Myocyte (in vitro differentiated cells): ENCODE results near the gene PELI2. TPM values are rescaled to one million over a fixed set of nuclear protein-coding genes. Genes with fewer than 3 reads are reported as not detected.
"Not testable (repeated sequence)": the region's sequence is repeated elsewhere in the genome, so short reads cannot be mapped to it uniquely, and the experiment has no call there.

Experiments
- DNase-seq: peaks from one replicate; pipeline ENCODE4 v3.0.0-alpha.2; 2012; ENCODE audit warnings: low read depth
- total RNA-seq: library from RNA; depleted of rRNA; stranded (reverse); fragments of >200 nt; gene quantifications from 2 replicates; pipeline ENCODE4 v1.2.3, GENCODE V29; 2014

Gene PELI2
- total RNA-seq, 1 donor from 2014 or later, result 6.4 TPM

DNA sequence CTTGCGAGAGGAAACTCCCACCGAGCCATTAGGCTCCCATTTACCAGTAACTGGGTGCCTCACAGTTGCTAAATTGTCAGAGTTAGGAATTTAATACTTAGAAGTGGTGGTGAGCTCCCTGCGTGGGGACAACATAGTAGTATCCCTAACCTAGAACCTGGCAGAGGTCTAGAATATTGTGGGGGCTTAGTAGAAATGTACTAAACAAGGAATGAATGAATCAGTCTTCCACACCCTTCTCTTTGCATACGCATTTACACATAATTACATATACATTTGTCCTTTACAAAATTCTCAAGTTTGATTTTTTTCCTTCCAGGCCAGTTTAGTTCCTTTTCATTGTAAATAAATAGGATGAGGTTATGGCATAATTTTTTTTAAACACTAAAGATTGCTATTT is 24.1 kb downstream of the PELI2 start:
- DNase-seq, result no peak

DNA sequence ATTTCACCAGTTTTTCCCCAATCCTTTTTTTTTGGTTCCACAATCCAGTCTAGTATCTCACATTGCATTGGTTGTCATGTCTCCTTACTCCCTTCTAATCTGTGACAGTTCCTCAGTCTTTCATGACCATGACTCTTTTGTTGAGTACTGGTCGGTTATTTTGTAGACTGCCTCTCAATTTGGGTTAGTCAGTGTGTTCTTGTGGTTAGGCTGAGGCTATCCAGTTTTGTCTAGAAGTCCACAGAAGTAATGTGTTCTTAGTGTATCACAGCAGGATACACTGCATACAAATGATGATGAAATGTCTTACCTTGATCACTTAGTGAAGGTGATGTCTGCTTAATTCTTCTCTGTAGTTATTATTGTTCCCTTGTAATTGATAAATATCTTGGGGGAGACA is 24.8 kb downstream of the PELI2 start:
- DNase-seq, result no peak

DNA sequence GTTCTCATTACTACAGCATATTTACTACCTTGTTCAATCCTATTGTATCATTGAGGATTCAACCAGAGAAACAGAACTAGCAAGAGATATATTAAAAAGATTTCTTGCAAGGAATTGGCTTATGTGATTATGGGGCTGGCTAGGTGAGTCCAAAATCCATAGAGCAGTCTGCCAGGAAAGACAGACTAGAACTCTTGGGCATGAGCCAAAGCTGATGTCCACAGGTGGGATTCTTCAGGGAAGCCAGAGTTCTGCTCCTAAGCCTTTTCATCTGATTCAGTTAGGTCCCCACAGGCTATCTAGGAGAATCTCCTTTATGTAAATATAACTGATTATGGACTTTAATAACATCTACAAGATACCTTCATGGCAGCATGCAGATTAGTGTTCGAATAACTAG is 26.0 kb downstream of the PELI2 start:
- DNase-seq, result no peak

DNA sequence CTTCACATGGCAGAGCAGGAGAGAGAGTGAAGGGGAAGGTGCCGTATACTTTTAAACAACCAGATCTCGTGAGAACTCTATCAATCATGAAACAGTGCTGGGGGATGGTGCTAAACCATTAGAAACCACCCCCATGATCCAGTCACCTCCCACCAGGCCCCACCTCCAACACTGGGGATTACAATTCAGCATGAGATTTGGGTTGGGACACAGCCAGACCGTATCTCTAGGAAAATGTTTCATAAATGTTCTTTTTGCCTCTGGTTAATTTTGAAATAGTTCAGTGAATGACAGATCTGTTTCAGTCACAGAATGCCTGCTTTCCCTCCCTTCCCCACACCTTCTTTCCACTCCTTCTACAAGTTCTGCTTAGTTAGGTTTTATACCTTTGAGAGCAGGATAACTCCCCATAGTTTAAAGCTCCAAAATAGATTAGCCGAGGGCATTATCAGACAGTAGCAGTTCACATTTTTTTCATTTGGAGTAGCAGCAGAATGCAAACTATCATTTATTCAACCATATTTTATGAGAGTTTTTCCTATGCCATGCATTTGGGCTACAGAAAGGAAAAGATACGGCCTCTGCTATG is 27.1 kb downstream of the PELI2 start:
- no peak for DNase-seq

DNA sequence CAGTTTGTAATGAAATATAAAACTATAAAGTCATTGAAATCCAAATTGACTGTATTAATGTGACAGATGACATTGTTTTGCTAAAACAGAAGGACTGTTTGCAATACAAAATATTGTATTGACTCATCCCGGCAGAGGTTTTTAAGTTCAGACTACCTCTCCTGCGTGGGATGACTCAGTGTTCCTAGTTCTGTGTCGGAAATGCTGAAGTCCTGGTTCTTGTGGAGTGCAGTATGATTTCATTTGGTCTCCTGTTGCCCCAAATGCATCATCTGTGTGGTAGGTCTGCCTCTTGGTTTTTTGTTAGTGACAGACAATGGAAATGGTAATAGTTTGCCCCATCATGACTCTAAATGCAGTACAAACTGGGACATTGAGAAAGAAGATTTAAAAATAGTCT is 27.8 kb downstream of the PELI2 start:
- no peak for DNase-seq

DNA sequence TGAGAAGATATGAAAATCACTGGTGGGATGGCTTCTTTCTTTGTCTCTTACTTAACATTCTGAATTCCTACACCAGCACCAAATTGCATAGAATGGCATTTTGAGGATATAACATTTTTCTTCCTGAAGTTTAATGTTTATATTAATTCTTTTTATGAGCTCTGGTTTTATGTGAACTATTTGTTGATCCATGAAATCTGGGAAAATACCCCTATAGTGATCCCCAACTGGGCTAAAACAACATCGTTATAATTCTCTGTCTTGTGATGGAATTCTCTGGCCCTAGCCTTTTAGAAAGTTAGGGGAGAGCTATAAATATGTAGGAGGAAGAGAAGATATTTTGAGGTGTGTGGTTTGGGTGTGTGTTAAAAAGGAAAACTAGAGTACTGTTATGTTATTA is 29.2 kb downstream of the PELI2 start:
- DNase-seq, result no peak

DNA sequence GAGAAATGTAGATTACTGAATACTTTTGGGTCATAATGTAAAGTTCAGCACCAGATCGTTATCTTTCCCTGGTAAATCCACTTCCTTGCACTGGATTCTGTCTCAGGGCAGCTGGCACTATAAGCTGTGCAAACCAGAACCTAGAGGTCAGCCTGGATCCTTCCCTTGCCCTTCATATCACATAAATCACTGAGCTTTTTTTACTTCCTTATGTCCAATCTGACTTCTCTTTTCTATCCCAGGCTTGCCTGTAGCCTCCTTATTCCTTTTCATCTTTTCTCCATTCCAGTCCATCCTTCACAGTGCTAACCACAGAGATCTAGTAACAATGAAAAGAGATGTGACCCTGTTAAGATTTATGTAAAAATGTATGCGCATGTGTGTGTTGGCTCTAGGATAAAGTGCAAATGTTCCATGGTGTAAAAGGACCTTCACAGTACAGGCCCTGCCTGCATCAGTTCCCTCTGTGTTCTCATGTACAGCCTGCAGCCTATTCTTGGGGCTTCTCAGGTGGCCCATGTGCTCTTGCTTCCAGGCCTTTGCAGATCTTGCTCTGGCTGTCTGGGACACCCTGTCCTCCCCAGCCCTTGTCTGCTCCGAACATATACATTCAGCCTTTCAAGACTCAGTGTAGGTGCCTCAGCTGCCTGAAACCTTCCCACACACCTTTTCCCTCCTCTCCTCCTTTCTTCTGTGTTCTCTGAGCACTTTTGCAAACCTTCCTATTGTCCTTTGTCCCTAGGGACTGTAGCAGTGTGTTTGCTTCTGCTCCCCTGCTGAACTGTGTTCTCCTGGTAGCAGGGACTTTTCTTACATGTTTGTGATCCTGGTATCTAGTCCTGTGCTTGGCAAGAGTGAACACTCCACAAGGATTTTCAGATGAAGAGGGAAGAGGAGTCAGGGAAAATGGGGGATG is 30.0 kb downstream of the PELI2 start:
- DNase-seq, result no peak

DNA sequence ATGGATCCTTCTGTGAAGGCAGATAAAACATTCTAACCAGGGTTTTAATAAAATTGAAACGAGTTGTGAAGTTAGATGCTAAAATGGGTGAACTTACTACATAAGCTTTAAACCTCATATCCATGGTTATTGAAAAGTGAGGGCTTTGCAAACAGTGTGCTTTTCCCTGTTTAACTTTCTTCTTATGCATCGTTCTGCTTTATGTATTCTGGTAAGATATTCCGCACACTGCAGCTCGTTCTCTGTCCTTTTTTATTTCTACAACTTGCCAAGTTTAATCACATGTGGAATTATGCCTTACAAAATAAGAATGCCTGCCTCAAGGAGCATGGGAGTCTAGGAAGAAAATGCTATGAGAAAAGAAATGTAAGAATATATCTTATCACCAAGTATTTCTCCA is 30.9 kb downstream of the PELI2 start:
- no peak for DNase-seq

DNA sequence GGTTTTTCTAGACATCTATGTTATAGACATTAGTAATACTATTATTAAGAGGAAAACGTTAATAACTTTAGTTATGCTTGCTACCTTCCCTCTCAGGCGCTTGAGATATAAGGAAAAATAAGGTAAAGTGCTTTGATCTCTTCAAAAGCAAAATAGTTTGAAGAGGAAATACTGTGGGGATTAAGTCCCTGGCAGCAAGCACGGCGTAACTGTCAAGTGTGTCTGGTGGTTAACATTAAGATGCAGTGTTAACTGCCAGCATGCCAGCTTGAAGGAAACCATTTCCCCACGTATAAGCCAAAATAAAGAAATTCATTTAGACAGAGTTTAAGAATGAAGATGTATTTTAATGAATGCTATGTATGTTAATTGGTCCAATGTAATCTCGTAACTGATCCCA is 31.8 kb downstream of the PELI2 start:
- no peak for DNase-seq

DNA sequence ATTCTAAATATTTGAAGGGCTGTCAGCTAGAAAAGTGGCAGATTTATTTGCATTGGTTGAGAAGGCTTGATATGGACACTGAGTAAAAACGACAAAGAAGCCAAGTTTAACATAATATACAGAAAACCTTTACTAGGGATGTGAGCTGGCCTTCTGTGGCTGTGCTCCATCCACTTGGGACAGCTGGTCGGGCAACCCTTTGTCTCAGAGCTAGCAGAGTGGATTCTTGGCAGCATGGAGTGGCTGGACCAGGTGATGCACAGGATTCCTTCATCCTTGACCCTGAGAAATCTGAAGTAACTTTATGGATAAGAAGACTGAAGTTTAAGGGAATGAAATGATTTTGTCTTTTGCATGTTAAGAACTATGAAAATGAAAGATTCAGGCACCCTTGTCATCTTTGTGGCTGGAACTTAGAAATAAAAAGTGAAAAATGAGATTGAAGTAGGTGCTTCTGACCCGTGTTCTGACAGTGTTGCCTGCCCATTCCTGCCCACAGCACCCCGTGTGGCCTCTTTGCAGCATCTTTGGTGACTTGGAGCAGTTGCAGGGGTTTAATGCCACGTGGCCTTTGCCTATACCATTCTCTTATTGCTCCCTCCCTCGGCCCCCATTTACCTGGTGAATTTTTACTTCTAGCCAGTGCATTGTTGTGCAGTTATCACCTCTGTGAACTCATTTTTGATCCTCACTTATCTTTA is 32.6 kb downstream of the PELI2 start:
- DNase-seq, result peak; percentile 38

DNA sequence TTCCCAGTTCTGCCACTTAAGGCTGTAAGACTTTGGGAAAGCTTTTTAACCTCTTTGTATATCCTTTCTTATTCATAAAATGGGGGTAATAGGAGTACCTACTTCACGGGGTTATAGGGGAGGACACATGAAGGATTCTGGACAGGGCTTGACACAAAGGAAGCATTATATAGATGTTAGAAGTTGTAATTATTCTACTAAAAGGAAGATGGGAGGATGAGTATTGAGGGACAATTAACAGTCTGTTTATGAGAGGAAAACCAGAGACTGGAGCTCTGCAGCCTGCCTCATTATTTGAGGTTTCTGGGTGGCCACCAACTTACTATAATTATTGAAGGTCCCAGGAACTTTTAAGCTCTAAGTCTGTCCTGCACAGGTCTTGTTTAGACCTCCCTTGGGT is 34.0 kb downstream of the PELI2 start:
- no peak for DNase-seq

DNA sequence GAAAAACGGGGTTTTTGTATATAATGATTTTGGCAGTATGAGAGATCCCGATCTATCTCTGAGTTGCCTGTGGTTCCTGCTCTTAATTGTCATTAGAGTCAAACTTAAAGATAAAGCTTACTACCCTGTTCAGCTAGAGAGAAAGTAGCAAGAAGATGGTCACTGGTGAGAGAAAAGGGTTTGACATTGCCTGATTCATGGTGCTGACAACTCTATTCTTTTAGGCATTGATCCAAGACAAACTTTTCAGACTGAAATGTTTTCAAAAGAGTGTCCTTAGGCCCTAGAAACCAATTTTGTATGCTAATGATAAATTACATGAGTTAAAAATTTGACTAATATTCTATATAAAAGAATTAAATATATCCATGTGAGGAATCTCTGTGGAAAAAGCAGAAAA is 35.1 kb downstream of the PELI2 start:
- no peak for DNase-seq

DNA sequence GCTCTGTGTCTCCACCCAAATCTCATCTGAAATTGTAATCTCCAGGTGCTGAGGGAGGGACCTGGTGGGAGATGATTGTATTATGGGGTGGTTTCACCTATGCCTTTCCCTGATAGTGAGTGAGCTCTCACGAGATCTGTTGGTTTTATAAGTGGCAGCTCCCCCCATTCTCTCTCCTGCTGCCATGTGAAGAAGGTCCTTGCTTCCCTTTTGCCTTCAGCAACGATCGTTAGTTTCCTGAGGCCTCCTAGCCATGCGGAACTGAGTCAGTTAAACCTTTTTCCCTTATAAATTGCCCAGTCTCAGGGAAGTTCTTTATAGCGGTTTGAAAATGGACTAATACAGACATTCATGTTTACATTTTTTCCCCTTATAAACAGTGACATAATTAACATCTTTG is 36.1 kb downstream of the PELI2 start:
- DNase-seq, result no peak

DNA sequence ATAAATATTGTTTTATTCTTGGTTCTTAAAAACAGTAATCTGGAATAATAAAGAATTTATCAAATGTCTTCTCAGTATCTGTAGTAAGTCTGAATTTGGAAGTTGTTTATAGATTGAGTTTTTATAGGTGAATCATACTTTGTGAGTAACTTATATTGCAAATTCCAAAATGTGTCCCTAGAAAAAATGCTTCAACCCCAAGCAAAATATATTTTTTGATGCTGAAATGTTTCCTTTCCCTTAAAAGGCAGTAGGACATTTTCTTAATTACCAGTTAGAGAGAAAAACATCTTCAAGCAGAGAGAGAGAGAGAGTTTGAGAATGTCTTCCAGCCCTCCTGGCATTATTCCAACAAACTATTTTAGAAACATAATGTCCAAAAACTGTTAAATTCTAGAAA is 37.9 kb downstream of the PELI2 start:
- DNase-seq, result no peak

DNA sequence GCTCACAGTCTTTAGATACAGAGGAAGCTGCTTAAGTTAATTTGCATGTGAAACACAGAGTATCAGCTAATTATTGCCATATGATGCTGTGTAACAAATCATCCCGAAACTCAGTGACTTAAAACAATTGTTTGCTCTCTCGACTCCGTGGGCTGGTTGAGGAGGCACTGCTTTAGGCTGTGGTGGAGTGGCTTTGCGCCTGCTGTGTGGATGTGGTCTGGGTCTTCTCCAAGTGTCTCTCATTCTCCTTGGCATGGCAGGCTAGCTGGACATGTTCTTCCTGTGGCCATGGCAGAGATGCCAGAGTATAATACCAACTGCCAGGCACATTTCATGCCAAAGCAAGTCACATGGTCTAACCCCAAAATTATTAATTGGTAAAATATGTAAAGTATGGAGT is 40.9 kb downstream of the PELI2 start:
- DNase-seq, result peak; percentile 48

DNA sequence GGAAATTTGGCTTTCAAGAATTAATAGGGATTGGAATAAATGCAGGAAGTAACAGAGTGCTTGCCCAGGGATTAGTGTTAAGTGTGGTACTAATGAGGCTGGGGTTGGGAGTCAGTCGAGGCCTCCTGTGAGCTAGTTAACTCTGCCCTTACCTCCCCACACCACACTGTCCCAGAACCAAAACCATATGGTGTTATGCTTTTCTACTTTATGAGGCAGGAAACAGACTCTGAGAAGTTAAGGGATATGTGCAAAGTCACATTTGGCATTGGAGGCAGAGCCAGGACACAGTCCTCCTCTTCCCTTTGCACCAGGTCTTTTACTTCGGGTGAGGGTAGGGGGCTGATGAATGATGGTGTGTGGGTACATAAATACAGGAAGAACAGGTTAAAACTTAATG is 41.9 kb downstream of the PELI2 start:
- DNase-seq, result no peak

DNA sequence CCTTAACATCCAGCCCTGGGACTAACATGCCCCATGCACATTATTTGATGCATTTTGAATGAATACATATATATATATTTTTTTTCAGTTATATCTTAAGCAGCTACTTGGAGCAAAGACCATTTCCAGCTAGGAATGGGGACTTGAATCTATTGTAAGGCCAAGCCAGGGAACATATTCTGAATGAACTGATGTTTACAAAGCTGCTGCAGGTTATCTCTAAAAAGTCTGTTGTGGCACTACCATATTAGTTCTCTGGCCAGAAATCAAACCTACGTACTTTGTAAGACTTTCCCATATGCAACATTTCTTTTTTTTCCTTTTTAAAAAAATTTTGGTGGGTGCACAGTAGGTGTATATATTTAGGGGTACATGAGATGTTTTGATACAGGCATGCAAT is 43.4 kb downstream of the PELI2 start:
- no peak for DNase-seq

DNA sequence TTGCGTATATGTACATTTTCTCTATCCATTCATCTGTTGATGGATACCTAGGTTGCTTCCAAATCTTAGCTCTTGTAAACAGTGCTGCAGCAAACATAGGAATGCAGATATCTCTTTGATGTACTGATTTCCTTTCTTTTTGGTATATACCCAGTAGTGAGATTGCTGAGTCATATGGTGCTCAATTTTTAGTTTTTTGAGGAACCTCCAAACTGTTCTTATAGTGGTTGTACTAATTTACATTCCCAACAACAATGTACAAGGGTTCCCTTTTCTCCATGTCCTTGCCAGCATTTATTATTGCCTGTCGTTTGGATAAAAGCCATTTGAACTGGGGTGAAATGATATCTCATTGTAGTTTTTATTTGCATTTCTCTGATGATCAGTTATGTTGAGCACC is 44.3 kb downstream of the PELI2 start:
- DNase-seq, result no peak

DNA sequence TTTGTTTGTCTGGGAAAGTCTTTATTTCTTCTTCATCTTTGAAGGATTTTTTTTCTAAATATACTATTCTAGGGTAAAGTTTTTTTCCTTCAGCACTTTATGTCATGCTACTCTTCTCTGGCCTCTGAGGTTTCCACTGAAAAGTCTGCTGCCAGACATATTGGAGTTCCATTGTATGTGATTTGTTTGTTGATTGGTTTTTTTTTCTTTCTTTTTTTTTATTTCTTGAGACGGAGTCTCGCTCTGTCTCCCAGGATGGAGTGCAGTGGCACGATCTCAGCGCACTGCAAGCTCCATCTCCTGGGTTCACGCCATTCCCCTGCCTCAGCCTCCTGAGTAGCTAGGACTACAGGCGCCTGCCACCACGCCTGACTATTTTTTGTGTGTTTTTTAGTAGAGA is 48.4 kb downstream of the PELI2 start:
- DNase-seq, result not testable (repeated sequence)

DNA sequence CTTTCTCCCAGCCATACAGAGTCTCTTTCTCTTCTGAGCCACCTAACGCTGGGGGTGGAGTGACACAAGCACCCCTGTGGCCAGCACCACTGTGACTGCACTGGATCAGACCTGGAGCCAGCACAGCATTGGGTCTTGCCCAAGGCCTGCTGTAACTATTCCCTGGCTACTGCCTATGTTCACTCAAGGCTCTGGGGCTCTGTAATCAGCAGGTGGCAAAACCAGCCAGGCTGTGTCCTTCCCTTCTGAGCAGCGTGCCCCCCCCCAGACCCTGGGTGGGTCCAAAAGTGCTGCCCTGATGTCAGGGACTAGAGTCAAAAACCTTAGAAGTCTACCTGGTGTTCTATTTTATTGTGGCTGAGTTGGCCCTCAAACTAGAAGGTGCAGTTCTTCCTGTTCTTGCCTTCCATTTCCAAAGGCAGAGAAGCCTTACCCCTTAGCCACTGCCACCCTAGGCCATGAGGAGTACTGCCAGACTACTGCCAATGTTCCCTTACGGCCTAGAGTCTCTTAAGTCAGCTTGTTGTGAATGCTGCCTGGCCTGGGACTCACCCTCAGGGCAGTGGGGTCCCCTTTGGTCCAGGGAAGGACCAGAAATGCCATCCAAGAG is 49.9 kb downstream of the PELI2 start:
- no peak for DNase-seq

DNA sequence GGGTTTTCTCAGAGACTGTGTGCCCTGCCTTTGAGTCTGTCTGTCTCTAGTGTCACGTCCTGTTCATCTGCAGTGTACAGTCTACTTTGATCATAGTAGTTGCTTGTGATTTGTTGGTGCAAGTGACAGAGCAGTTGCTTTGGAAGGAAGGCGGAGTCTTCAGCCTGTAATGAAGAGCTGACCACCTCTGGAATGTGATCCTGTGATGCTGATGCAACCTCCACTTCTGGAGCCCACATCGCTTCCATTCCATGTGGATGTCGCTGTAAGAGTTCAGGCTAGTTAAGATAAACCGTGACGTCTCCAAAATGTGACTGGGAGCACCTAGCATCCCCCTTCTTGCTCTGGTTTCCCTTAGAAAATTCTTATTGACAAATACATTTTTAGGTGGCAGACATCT is 51.8 kb downstream of the PELI2 start:
- no peak for DNase-seq

DNA sequence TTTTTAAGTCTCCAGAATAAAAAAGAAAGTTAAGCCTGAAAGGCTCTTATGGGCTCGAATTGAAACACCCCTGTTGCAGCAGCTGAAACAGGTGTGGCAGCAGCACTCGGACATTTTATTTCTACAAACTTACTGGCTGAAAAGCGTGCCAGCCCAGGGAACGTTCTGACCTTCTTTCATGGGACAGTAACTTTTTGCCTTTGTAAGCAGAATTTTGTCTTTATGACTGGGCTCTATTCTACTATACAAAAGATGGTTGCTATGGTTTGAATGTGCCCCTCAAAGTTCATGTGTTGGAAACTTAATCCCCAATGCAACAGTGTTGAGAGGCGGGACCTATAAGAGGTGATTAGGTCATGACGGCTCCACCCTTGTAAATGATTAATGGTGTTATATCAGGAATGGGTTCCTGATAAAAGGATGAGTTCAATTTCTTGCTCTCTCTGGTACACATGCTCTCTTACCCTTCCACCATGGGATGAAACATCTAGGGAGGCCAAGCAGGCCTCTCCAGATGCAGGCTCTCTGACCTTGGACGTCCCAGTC is 52.7 kb downstream of the PELI2 start:
- no peak for DNase-seq
